Ovary (tissue), 9 donors: Measurements from ENCODE around the gene GOLGA8J. TPM values are rescaled to one million over a fixed set of nuclear protein-coding genes. Genes with fewer than 3 reads are reported as not detected.
"Not testable (repeated sequence)": the region's sequence is repeated elsewhere in the genome, so short reads cannot be mapped to it uniquely, and the experiment has no call there.

ENCODE experiments used
- DNase-seq, 5 donors: peaks; one replicate each; pipeline ENCODE4 v3.0.0-alpha.2; 2019 to 2020
- H3K27ac ChIP-seq, 2 donors: fragments of 200-600 bp; one replicate each; pipeline versions ENCODE4 v1.5.1 to v1.8.0; 2019 to 2022
- H3K27me3 ChIP-seq: fragments of 200-600 bp; one replicate; pipeline ENCODE4 v1.8.0; 2022
- H3K36me3 ChIP-seq: fragments of 200-600 bp; sonication (generic); one replicate; pipeline ENCODE4 v1.5.1; 2019
- H3K4me1 ChIP-seq: one replicate; pipeline ENCODE4 v1.8.1; 2013; ENCODE audit warnings: mild to moderate bottlenecking, moderate library complexity; ENCODE audit not compliant: insufficient read depth
- H3K4me3 ChIP-seq: fragments of 200-600 bp; sonication (generic); one replicate; pipeline ENCODE4 v1.5.1; 2017
- H3K9me3 ChIP-seq, 2 donors: fragments of 200-600 bp in 1 of 2; sonication (generic) in 1 of 2; one replicate each; pipeline versions ENCODE4 v1.5.1 to v1.8.1; 2013 to 2019; ENCODE audit warnings: mild to moderate bottlenecking in 1 of 2, moderate library complexity in 1 of 2
- WGBS, 3 donors: extraction: QIAGEN DNeasy Blood & Tissue Kit in 1 of 3; methylation state at CpG; one replicate each; pipeline versions ENCODE4 v1.1.5 to v1.1.7; 2013 to 2017; 5-methylcytosine and 5-hydroxymethylcytosine counted together
- intact Hi-C, 4 donors: fragments of 100-400 bp; cut with DNase I; formaldehyde crosslinking; loops; one replicate each; pipeline versions ENCODE4 v1.11.0 to v1.15.1; 2022 to 2023
- polyA plus RNA-seq, 2 donors: library from polyadenylated mRNA; stranded (reverse); fragments of 200-250 nt in 1 of 2; fragments of 350-450 nt in 1 of 2; fragmentation: Illumina TruSeq in 1 of 2; extraction: RNeasy Lipid Tissue Mini Kit (QIAGEN cat#74804) in 1 of 2; gene quantifications; one replicate each; pipeline ENCODE4 v1.2.3, GENCODE V29; 2013 to 2014
- small RNA-seq: library from RNA; depleted of rRNA; stranded (forward); fragments of <200 nt; gene quantifications from one replicate; pipeline ENCODE3, GENCODE V24; 2016
- total RNA-seq, 7 donors: library from RNA; depleted of rRNA in 2 of 7; stranded (reverse); fragments of >200 nt in 2 of 7; fragmentation: NEBNext Ultra II Directional in 3 of 7; extraction: Animal tissue kit (Norgen Biotek cat#: 25700) in 3 of 7; gene quantifications; one replicate each; pipeline versions ENCODE4 v1.1.0 to v1.2.4, GENCODE V29; 2016 to 2023
- donor health status: DM: no; HTN: no; CAD: no; lungs with moderate emphysema.
- donor health status: DM: no; HTN: no; CAD: no.
- donor health status: Bipolar disorder and iron deficiency.
- donor health status: DM: yes; HTN: yes; CAD: no.
- donor health status: DM: no; HTN: no; CAD: no.
- donor health status: DM: yes; HTN: yes; CAD: no.

GOLGA8J gene
- total and polyA plus RNA-seq, 9 donors, result 0.72 TPM; not detected in 8

GRCh38 chr15:30134751-30135150 is 52.0 kb downstream of the GOLGA8J start, which contains the start of gene GOLGA8T:
TSS of gene GOLGA8T (plus strand) at chr15:30135051. CDS start at chr15:30135149, 98 bp downstream.
- H3K27me3 ChIP-seq, DNase-seq, H3K4me1 ChIP-seq, H3K9me3 ChIP-seq, H3K36me3 ChIP-seq, intact Hi-C loops, H3K4me3 ChIP-seq, H3K27ac ChIP-seq: not testable (repeated sequence)
- no CpG with 5 or more reads among the region's 7 CpGs for WGBS, 3 donors

Small RNA genes within 50 kb of the gene (small RNA-seq; reads per million reads assigned to genes)
- gene RF00096 (not detected), gene RN7SL673P (not detected)

Other genes with a start within 250 kb of the GOLGA8J start
- under 1 TPM in 4 of 7 donors, not detected in 3; 0.24 to 0.87 (median 0.63) TPM for gene GOLGA8T, start 52.1 kb downstream of the GOLGA8J start, total RNA-seq
- under 1 TPM in 1 of 2 donors, not detected in 1; 0.17 TPM for gene GOLGA8T, start 52.1 kb downstream of the GOLGA8J start, polyA plus RNA-seq